WTC11 (cell line): Measurements from ENCODE around the gene TUBGCP2.

Experiments used
- CTCF ChIP-seq: fragments of 200-600 bp; IDR thresholded peaks from 2 replicates; pipeline ENCODE4 v1.8.0; 2022; ENCODE audit warnings: antibody characterized with exemption
- KAT7 ChIP-seq: sonication (generic); formaldehyde crosslinking; IDR thresholded peaks from 2 replicates; pipeline ENCODE4 v1.8.1; 2023; ENCODE audit warnings: missing genetic modification reagents, mild to moderate bottlenecking, borderline replicate concordance
- TF ChIP-seq, protein P1 (sequence below): sonication (generic); formaldehyde crosslinking; IDR thresholded peaks from 2 replicates; pipeline ENCODE4 v1.8.0; 2022; ENCODE audit warnings: mild to moderate bottlenecking, missing genetic modification reagents
- TF ChIP-seq, protein P2 (sequence below): sonication (generic); formaldehyde crosslinking; IDR thresholded peaks from 2 replicates; pipeline ENCODE4 v1.8.1; 2022; ENCODE audit warnings: mild to moderate bottlenecking, moderate library complexity, missing genetic modification reagents

DNA sequence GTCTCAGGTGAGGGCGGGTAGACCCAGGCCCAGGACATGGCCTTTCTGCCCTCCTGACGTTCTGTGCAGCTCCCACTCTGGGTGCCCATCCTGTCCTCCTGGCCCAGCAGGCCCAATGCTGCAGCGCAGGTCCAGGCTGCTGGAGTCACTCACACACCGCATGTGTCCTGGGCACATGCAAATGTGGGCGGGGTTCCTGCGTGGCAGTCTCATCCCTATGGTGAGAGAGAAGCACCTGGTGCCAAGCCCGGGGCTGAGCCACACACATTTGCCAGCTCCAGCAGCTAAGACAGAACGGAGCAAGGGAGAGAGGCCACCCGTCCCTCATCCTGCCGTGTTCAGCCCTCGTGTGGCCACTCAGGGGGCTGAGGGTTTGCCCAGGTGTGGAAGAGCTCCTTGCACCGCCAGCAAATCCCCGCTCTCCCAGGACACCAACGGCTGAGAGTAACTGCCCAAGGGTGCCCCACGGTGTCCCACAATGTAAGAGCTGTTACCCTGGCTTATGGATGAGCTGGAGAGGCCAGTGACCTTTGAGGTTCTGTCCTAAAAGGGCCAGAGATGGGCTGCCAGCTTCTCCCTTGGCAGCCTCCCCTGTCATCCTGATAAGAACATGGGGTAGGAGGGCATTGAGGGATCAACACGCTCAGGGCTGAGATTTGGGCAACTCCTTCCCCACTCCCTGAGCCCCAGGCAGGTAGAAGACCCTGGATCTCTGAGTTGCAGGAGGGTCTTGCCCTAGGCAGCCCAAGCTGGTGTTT, 44.7 kb upstream of the TUBGCP2 start:
- TF ChIP-seq, protein P1, sequence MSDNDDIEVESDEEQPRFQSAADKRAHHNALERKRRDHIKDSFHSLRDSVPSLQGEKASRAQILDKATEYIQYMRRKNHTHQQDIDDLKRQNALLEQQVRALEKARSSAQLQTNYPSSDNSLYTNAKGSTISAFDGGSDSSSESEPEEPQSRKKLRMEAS (CRISPR knock-in tag): no peak
- TF ChIP-seq CTCF: no peak
- TF ChIP-seq KAT7 (CRISPR knock-in tag): no peak
- TF ChIP-seq, protein P2, sequence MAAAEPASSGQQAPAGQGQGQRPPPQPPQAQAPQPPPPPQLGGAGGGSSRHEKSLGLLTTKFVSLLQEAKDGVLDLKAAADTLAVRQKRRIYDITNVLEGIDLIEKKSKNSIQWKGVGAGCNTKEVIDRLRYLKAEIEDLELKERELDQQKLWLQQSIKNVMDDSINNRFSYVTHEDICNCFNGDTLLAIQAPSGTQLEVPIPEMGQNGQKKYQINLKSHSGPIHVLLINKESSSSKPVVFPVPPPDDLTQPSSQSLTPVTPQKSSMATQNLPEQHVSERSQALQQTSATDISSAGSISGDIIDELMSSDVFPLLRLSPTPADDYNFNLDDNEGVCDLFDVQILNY (CRISPR knock-in tag): no peak
